Hypothalamus (tissue), 51 donors: Measurements from ENCODE around the gene TBC1D3B.
"Not testable (repeated sequence)": the region's sequence is repeated elsewhere in the genome, so short reads cannot be mapped to it uniquely, and the experiment has no call there.

Experiments
- DNase-seq, 51 donors: peaks; one replicate each; lab custom pipeline; 2025; lab: John Stamatoyannopoulos, UW

The TBC1D3B gene

GRCh38 chr17:36183001-36183971 is 6.8 kb upstream of the TBC1D3B start:
- peak in 16 of 51 donors; percentile 5 to 100 (median 44) for DNase-seq

- DNase-seq, result peak in 2 of 51 donors; percentile 69 to 93
These were observed 6.0 kb upstream of the TBC1D3B start for GRCh38 chr17:36182176-36183000.

- DNase-seq, result not testable (repeated sequence)
These were observed 5.2 kb upstream of the TBC1D3B start for GRCh38 chr17:36181446-36182175.

GRCh38 chr17:36168836-36169235 is 7.6 kb downstream of the TBC1D3B start:
- DNase-seq, result not testable (repeated sequence)

GRCh38 chr17:36153895-36154610 is 22.4 kb downstream of the TBC1D3B start:
- peak in 1 of 51 donors; percentile 3 for DNase-seq

GRCh38 chr17:36152639-36153120 is 23.8 kb downstream of the TBC1D3B start:
- DNase-seq, result no peak

GRCh38 chr17:36151891-36152638 is 24.4 kb downstream of the TBC1D3B start:
- DNase-seq, result no peak

- peak in 7 of 51 donors; percentile 3 to 26 (median 11) for DNase-seq
These were observed 27.1 kb downstream of the TBC1D3B start for GRCh38 chr17:36149296-36149820.

- peak in 39 of 51 donors; percentile 0 to 78 (median 26) for DNase-seq
These were observed 27.7 kb downstream of the TBC1D3B start for GRCh38 chr17:36148559-36149295.

GRCh38 chr17:36147601-36148000 is 28.8 kb downstream of the TBC1D3B start:
- DNase-seq, result no peak

- DNase-seq, result no peak
These were observed 31.3 kb downstream of the TBC1D3B start for GRCh38 chr17:36144981-36145729.

GRCh38 chr17:36144014-36144413 is 32.4 kb downstream of the TBC1D3B start:
- DNase-seq, result no peak

GRCh38 chr17:36142806-36143205 is 33.6 kb downstream of the TBC1D3B start:
- DNase-seq, result no peak

- DNase-seq, result no peak
These were observed 34.2 kb downstream of the TBC1D3B start for GRCh38 chr17:36142235-36142634.

GRCh38 chr17:36136439-36136838 is 40.0 kb downstream of the TBC1D3B start:
- DNase-seq, result no peak

- no peak for DNase-seq
These were observed 40.4 kb downstream of the TBC1D3B start for GRCh38 chr17:36136036-36136435.

GRCh38 chr17:36135465-36135864 is 41.0 kb downstream of the TBC1D3B start:
- DNase-seq, result no peak
